D341Med (cell line): ENCODE data around the gene C4orf54.

Experiments
- DNase-seq: peaks from one replicate; pipeline ENCODE4 v3.0.0; 2012; ENCODE audit warnings: low spot score

Gene C4orf54

GRCh38 chr4:99622341-99622740 is 35.3 kb downstream of the C4orf54 start:
- no peak for DNase-seq

- no peak for DNase-seq
Observed at GRCh38 chr4:99617374-99617773, 40.3 kb downstream of the C4orf54 start.

- DNase-seq = peak; percentile 17
Observed at GRCh38 chr4:99615170-99615820, 42.3 kb downstream of the C4orf54 start.

- DNase-seq = no peak
Observed at GRCh38 chr4:99614491-99614890, 43.1 kb downstream of the C4orf54 start.

- DNase-seq = no peak
Observed at GRCh38 chr4:99612704-99613103, 44.9 kb downstream of the C4orf54 start.

- DNase-seq = no peak
Observed at GRCh38 chr4:99612281-99612680, 45.3 kb downstream of the C4orf54 start.

- DNase-seq = no peak
Observed at GRCh38 chr4:99610605-99611175, 46.9 kb downstream of the C4orf54 start.

- DNase-seq = no peak
Observed at GRCh38 chr4:99608417-99608816, 49.2 kb downstream of the C4orf54 start.
